GM21737 (cell line): Measurements from ENCODE around the gene RIBC1.
"Not testable (repeated sequence)": the region's sequence is repeated elsewhere in the genome, so short reads cannot be mapped to it uniquely, and the experiment has no call there.

ENCODE experiments used
- ATAC-seq: cut with Tn5 transposase; IDR thresholded peaks from one replicate; pipeline ENCODE4 v1.9.1; 2021; ENCODE audit warnings: mild to moderate bottlenecking, moderate library complexity; ENCODE audit not compliant: unreplicated experiment

The RIBC1 gene

DNA sequence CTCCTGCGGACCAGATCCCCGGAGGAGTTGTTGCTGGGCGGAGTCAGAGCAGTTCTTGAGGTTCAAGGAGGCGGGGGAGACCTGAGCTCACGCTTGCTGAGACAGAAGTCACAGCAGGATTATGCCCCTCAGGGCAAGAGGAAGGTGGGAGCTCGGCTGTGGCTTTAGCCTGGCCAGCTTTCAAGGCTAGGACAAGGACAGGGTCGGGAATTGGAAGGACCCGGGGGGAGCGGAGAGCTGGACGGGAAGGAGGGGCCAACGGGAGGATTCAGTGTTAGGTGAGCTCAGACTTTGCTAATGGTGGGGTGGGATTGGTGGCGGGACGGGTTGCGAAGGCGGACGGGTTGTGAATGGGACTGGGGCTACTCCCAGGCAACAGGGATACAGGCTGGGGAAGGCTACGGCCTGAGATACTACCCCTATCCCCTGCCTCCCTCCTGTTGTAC lies at the start of gene RIBC1:
Gene RIBC1 (plus strand): TSS at position 13 of the 446 bp plus-strand sequence. CDS start 3,404 bp downstream, outside the sequence.
- no peak for ATAC-seq

DNA sequence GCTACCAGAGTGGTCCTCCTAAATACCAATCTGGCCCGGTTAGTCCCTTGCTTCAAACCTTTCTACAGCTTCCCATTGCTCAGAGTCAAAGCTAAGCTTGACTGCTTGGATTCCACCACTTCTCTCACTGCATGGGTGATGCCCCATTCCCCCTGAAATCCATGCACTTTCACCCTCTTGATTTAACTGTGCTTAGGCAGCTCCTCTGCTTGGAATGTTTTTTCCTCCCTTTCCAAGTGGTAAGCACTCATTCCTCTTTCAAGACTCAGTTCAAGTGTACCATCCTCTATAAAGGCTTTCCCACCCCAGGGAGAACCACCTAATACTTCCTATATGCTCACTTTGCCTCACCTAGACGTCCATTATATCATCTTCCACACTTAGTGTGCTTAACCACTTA lies 49.4 kb upstream of the RIBC1 start:
- no peak for ATAC-seq

DNA sequence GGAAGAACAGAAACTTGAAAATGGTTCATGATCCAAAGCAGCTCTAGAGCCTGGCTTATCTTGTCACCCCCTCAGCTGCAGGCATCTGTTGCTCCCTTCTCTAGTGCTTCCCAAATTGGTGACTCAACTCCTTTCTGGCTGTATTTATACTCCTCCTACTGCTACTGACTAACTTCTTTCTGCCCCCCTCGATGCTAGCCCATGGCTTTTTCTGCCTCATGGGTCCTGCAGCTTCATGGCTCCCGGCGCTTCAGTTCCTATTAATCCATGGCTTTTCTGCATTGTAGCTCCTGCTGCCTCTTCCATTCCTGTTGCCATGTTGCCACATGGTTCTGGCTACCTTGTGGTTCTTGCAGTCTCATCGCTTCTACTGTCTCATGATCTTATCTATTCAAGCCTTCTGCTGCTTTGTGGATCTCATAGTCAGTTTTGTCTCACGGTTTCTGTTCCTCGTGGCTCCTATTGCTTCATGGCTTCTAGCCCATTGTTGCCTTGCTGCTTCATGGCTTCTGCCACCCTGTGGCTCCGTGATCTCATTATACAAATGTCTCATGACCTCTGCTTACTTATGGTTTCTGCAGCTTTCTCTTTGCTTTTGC lies 48.4 kb upstream of the RIBC1 start:
- no peak for ATAC-seq

DNA sequence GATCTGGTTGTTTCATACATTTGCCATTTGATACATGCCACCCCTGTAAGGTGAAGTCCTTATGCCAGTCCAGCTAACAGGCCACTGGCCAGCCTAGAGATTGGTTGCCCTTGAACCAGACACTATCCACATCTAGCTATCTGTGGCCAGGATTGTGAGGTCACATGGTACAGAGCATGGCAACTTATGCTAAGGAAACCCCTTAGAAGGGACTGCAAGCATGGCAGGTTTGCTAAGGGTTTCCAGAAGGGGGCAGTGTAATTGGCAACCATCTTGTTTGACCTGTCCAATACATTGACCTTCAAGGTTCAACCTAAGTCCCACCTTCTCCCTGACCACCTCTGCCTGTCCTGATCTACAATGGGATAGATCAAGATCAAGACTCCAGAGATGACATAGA lies 47.8 kb upstream of the RIBC1 start:
- no peak for ATAC-seq

DNA sequence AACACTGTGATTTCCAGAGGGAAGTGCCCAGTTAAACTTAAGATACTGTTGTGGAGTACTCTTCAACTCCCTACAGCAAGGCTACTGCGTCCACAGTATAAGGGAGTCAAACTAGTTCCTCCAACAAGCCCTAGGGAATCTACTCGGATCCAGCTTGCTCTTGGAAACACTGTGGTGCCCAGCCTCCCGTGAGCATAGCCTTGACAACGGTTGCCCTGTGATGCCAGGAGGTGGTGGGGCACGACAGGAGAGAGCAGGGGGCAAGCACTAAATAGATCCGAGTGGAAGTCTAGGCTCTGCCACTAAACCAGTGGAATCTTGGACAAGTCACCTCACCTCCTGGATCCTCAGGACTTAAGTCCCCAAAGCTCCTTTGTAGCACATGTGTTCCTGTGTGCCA lies 45.8 kb upstream of the RIBC1 start:
- ATAC-seq, result no peak

DNA sequence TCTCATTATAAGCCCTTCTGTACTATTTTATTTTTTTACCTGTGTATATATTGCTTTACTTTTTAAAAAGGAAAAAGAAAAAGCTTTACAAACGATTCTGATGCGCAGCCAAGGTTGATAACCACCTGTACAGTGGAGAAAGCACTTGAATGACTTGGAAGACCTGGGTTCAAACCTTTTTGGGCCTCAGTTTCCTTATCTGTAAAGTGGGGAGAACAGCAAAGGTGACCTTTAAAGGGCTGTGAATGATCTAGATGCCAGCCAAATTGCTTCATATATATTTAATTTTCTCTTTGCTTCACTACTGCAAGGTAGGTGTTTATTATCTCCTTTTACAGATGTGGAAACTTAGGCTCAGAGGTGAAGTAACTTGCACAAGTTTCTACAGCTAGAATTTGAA lies 45.2 kb upstream of the RIBC1 start:
- ATAC-seq, result no peak

DNA sequence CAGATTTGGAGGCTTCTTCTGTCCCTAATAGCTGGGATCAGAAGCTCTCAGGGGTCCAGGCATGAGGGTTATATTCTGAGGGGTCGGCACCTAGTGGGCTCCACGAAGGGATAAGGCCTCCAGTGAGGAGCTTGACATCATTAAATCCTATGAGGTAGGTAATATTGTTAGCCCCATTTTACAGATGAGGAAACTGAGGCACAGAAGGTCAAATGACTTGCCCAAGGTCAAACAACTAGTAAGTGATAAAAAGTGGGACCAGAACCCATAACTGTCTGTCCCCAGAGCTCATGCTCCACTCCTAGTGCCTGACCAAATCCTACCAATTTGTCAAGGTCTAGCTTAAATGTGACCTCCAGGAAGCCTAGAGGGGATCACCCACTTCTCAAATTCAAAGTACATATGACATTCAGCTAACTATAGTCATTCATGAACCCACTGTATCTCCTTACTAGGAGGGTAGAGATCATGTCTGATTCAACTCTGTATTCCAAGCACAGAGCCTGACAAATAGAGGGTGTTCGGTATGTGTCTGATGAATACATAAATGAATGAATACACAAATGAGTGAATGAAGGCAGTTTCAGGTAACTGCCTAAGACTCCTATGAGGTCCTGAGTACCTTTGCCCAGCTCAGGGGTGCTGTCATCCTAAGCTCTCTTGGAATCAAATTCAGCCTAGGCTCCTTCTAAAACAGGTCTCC lies 43.5 kb upstream of the RIBC1 start:
- ATAC-seq, result no peak

DNA sequence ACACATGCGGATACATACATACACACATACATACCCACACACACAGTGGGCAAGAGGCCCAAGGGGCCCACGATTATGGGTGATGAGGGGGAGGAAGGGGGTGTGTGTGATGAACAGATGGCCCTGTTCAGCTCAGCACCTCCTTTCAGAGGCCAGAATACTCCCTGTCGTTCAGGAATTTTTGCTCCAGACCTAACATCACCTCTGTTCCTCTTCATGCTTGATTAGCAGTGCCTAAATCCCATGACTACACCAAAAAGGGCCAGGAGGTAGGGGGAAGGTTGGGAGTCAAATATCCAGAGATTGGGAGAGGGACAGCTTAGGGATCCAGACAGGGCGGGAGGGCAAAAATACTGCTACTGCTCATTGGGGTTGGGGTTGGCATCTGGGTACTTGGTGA lies 42.9 kb upstream of the RIBC1 start:
- no peak for ATAC-seq

DNA sequence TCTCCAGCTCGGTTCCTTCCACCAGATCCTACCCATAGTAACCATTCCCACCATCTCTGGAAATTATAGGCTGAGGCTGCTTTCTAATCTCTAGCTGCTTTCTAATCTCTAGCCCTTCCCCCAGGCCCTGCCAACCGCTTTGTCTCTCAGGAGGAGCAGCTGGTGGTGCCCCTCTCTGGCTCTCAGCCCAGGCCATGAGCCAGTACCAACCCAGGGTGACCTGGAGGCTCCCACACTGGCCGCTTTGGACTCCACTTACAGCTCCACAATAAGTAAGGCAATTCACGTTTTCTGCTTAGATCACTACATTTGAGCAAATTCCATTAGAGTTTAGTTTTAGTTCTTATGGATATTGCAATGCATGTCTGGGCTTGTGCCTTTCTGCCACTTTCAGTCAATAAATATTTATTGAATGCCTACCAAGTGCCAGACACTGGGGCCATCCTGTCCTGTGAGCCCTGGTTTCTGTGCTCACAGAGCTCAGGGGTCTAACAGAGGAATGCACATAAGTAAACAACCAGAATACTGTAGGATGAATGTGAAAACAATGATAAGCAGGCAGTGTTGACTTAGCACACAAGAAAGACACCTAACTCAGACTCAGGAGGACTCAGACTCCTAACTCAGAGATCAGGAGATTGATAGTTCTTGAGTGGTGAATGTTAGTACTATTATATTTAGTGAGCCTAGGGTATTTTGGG lies 39.1 kb upstream of the RIBC1 start:
- no peak for ATAC-seq

DNA sequence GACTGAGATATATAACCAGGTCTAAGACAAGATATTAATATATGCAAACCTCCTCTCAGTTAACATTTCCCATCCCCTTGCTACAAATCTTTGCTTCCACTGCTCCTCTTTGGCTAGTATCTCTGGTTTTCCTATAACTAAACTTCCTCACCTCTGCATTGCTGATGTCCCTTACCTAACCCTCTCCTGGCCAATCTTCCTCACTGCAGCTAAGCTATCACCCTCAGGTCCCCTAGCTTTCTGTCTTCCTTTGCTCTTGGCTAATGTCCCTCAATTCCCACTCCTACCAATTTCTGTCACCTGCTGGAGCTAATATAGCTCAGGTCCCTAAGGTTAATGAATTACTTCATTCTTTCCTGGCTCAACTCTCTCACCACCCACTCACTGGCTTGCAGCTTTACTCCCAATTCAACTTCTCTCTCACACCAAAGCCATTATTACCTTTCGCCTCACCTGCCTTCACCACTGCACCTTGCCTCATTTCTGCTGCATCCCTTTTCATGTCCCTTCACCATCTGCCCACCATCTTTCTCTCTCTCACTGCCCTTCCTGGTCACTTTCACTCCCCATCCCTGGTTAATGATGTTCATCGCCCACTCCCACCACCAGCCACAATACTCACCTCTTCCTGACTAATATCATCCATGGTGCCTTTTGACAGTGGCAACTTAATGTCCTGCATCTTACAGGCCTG lies 26.9 kb upstream of the RIBC1 start:
- ATAC-seq, result no peak

DNA sequence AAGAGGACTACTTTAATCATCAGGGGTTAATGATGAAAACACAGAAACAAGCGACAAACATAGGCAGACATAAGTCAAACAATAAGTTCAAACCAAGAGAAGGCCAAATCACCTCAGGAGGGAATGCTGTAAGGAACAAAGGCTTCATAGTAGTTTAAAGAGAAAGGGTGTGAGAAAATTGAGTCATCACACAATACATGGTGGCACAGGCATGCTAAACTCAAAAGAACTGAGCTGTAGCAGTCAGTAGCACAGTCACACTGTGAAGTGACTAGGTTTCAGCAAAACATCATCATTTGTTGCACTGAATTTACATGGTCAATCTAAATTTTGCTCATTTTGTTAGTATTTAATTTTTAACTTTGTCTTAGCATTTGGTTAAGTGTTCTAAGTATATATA lies 24.5 kb upstream of the RIBC1 start:
- ATAC-seq, result no peak

DNA sequence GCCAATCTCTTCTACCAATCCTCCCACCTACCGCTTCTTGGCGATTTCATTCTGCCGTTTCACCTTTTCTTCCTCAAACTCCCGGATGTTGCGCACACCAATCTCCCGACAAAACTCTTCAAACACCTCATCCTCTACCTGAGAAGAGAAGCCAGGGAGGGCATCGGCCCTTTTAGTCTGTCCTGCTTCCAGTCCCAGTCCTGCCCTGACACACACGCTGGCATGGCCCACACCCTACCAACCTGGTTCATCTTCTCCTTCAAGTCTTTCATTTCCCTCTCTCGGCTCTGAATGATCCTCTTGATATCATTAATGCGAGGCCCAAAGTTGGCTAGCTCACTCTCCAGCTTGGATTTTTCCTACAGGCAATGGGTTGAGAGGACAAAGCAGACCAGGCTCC lies 19.1 kb upstream of the RIBC1 start:
- ATAC-seq, result no peak

DNA sequence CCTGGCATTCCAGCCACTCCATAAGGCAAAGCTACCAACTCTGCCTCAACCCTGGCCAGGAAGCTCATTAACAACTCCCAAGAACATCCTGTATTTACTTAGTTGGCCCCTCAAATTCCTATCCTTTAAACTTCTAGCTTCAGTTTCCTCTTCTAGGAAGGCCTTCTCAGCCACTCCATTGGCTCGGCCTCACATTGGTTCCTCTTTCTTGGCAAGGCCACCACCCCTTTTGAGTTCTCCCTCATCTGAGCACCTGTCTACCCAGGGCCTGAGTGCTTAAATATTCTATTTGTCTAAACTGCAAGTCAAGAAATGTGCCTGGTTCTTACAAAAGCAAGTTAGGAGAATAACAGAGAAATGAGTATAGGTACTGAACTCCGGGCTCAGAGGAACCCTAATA lies 10.2 kb upstream of the RIBC1 start:
- no peak for ATAC-seq

DNA sequence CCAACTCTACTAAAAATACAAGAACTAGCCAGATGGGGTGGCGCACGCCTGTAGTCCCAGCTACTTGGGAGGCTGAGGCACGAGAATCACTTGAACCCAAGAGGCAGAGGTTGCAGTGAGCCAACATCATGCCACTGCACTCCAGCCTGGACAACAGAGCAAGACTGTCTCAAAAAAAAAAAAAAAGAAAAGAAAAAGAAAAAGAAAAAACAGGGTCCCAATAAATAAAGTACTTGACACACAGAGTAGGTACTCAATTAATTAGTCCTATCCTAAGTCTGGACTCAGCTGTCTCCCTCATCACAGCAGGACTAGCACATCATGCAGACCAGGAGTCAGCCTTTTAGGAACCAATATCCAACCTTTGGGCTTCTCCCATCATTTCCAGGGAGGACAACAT lies 2.3 kb upstream of the RIBC1 start:
- ATAC-seq, result not testable (repeated sequence)

DNA sequence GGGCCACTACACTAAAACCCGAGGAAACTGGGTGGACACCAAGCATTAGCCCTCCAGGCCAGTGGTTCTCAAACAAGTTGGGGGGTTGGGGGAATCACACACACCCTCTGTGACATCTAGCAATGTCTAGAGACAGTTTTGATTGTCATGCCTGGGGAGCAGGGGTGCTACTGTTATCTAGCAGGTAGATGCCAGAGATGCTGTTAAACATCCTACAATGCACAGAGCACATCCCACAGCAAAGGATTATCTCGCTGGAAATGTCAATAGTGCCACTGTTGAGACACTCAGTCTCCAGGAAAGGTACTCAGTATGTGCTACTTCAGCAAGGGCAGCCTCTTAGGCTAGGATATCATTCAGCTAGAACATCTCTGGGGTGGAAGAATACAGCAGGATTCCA lies 1.5 kb upstream of the RIBC1 start:
- no peak for ATAC-seq

DNA sequence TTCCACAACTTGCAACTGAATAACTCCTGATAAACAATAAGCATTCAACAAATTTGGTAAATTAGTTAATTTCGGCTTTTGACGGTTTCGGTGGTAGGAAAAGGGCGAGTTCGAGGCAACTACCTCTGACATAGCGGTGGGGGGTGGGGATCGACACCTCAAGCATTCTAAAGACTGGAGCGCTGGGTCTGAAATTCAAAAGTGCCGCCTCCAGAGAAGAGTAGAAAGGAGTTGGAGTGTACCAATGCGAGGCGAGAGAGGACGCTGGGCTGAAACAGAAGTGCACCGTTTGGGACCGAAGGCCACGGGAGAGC lies 944 bp upstream of the RIBC1 start:
- ATAC-seq, result no peak

DNA sequence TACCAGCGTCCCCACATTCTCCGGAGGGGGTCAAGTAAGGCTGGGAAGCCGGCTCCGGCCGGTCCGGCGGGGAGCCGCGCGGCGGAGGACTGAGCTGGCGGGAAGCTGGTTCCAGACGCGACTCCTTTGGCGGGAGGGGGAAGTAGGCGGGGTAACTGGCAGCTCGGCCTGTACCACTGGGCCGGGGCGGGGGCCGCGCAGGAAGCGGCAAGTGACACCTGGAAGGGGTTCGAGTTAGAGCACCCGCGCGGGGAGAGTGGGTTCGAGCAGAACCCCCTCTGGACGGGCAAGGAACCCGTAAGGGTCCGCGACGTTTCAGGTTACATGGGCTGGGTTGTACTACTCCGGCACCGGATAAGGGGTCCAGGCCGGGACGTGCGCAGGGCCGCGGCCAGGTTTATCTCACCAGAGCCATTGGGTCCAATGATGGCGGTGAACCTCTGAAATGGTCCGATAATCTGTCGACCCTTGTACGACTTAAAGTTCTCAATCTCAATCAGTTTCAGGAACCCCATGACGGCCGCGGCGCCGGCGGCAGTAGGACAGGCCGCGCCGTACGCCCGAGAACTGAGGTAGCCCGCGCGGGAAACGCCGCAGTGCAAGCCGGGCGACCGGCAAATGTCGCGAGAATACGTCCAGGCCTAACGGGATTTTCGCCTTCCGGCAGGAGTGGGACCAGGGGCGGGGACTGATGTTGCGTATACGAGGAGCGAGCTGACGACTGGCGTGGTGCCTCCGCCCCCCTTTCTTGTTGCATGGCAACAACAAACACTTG lies 400 bp upstream of the RIBC1 start, which contains the start of gene SMC1A:
Gene SMC1A (minus strand): TSS at position 569 of the 775 bp plus-strand sequence. CDS start 54 bp downstream, at position 515.
- ATAC-seq, result peak; percentile 95

DNA sequence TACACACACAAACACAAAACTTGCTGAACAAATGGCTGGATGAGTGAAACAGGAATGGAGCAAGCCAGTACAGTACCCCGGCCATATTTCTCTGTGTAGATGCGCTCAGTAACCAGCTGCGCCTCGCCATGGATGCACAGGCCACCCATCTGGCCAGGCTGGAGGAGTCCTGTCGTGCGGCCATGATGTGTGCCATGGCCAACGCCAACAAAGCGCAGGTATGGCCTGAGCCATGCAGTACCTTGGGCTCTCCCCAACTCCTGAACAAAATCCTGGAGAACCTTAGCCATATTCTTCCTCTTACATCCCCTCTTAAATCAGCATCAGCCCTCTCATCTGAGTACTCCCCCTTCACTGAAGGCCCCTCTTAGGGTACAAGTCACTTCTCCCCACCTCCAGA lies 7.1 kb downstream of the RIBC1 start:
- no peak for ATAC-seq

DNA sequence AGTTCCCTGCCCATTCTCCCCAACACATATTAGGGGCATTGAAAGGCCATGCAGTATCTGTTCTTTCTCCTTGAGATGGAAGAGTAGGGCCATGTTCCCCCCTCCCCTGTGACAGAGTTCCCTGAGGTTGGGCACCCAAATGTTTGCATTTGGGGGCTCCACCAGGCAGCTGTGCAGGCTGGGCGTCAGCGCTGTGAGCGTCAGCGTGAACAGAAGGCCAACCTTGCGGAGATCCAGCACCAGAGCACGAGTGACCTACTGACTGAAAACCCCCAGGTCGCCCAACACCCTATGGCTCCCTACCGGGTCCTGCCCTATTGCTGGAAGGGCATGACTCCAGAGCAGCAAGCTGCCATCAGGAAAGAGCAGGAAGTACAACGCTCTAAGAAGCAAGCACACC lies 7.6 kb downstream of the RIBC1 start:
- no peak for ATAC-seq

DNA sequence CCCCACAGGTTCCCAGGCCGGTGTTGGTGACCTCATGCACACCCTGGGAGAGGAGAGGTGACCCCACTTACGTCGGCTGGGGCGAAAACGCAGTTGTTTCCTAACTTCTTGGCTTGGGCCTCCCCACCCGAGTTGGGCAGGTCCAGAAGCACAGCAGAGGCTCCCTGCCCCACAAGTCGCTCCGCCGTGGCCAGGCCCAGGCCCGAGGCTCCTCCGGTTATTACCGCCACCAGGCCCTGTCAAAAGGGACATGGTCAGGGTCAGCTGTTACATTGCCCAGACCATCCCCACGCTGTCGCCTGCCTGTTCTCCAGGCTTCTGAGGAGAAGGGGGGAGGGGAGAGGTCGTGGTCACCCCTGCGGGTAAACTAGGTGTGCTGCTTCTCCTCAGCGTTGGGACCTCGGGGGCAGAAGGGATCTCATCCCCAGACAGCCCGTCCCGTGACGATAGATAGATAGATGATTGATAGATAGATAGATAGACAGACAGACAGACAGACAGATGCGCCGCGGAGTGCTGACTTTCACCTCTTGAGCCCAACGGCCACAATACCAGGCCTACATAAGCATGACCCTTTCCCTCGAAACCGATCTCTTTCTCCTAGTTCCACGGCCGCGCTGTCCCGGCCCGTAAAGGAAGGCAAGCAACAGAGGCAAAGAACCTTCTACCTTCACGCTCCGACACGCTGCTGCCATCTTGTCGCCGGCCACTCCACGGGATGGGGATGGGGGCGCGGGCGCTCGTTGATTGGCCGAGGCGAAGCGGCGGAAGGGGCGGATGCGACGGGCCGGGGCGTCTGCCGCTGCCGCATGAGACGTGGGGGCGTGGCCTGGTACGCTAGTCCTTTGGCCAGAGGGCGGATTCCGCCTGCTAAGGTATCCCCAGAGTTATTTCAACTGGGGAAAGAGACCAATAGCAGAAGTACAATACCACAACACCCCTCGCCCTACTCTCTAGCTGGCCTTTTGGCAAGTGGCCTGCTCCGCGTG lies 11.3 kb downstream of the RIBC1 start, which contains the start of gene HSD17B10:
Gene HSD17B10 (minus strand): TSS at position 720 of the 989 bp plus-strand sequence. CDS start 25 bp downstream, at position 695.
- peak; percentile 91 for ATAC-seq
